Breast epithelium (tissue), 3 donors: ENCODE results near the gene CABP7.

Experiments
- CTCF ChIP-seq, 3 donors: fragments of 450-650 bp; IDR thresholded peaks; one replicate each; pipeline ENCODE4 v1.5.1; 2016 to 2017; ENCODE audit warnings: antibody characterized with exemption in 3 of 3, mild to moderate bottlenecking in 3 of 3, moderate library complexity in 3 of 3
- POLR2A ChIP-seq: fragments of 450-650 bp; IDR thresholded peaks from one replicate; pipeline ENCODE4 v1.6.1; 2016; ENCODE audit warnings: antibody characterized with exemption, mild to moderate bottlenecking, moderate library complexity

- TF ChIP-seq POLR2A: no peak
- TF ChIP-seq CTCF (IDR thresholded peaks at IDR 0.05): no peak
These were observed 28.0 kb downstream of the CABP7 start for GRCh38 chr22:29747832-29748231.
